Measurements from ENCODE around the gene AGPAT3. TPM values are rescaled to one million over a fixed set of nuclear protein-coding genes. Genes with fewer than 3 reads are reported as not detected.
A peak's percentile ranks its signal among the peaks of the same experiment; 100 is the strongest.

AGPAT3 gene
- total and polyA plus RNA-seq, 9 donors = 11.6 to 42.1 (median 31.9) TPM

DNA sequence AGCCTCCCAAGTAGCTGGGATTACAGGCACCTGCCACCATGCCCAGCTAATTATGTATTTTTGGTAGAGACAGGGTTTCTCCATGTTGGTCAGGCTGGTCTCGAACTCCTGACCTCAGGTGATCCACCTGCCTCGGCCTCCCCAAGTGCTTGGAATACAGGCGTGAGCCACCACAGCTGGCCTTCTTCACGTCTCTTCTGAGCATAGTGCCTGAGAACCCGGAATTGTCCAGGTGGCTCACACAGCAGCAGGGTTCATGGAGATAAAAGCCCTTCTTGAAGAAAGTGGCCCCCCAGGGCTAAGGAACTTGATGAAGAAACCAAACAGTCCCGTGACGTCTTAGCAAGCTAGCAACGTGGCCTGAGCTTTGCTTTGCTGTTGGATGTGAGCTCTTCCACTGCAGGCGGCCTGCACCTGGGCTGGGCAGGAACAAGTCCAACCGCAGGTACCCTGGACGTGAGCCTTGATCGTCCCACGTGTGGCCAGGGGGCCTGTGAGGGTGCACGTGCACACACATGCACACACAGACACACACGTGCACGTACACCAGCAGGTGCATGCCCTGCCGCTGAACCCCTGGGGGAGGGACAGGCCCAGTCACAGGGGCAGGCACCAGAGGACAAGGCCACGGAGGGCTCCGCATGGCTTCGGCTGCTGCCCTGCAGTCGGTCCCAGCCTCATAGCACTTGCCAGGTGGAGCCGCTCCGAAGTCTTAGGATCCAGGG, 123.6 kb downstream of the AGPAT3 start:
- Histone ChIP-seq H3K27ac (no peak overlapping the region), H3K27me3 (no peaks in the 10 kb centered on the region), H3K4me1 (ENCODE audit: insufficient read depth) (peaks cover 13% of the 10 kb centered on the region), H3K36me3 (no peaks in the 10 kb centered on the region), H3K4me3 (no peak overlapping the region), H3K9me3 (no peaks in the 10 kb centered on the region)
- WGBS, 3 donors = 75 to 79% (median 75%) methylated on average over 23 of the region's 23 CpGs
- intact Hi-C loops (cut with DNase I) = no loop called here
- no peak for DNase-seq
- TF ChIP-seq EP300 (IDR thresholded peaks at IDR 0.05) = no peak
- no peak for TF ChIP-seq POLR2A (IDR thresholded peaks at IDR 0.05)
- TF ChIP-seq, protein P1, sequence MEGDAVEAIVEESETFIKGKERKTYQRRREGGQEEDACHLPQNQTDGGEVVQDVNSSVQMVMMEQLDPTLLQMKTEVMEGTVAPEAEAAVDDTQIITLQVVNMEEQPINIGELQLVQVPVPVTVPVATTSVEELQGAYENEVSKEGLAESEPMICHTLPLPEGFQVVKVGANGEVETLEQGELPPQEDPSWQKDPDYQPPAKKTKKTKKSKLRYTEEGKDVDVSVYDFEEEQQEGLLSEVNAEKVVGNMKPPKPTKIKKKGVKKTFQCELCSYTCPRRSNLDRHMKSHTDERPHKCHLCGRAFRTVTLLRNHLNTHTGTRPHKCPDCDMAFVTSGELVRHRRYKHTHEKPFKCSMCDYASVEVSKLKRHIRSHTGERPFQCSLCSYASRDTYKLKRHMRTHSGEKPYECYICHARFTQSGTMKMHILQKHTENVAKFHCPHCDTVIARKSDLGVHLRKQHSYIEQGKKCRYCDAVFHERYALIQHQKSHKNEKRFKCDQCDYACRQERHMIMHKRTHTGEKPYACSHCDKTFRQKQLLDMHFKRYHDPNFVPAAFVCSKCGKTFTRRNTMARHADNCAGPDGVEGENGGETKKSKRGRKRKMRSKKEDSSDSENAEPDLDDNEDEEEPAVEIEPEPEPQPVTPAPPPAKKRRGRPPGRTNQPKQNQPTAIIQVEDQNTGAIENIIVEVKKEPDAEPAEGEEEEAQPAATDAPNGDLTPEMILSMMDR (IDR thresholded peaks at IDR 0.05) = no peak

DNA sequence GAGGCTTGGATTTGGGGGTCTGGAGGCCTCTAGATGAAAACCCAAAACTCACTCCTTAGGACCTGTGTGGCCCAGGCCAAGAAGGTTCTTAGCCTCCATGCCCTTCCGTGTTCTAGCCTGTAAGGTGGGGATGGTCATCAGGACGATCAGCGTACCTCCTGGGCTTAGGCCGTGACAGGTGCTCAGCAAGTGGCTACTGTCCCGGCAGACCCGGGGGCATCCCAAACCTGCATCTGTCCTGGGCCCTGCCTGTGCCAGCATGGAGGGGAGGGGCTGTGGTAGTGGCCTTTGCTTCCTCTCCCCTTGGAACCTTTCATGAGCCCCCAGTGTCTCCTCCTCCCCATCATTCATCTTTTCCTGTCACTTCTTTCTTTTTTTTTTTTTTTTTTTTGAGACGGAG, 124.4 kb downstream of the AGPAT3 start:
- no peak overlapping the region for H3K27ac ChIP-seq
- WGBS, 3 donors = 85 to 92% (median 85%) methylated on average over 7 of the region's 7 CpGs
- TF ChIP-seq POLR2A (IDR thresholded peaks at IDR 0.05) = no peak
- TF ChIP-seq, protein P1 (IDR thresholded peaks at IDR 0.05) = no peak
- TF ChIP-seq EP300 (IDR thresholded peaks at IDR 0.05) = no peak
- H3K36me3 ChIP-seq = no peaks in the 10 kb centered on the region
- intact Hi-C loops (cut with DNase I) = no loop called here
- no peak overlapping the region for H3K4me3 ChIP-seq
- DNase-seq = no peak
- H3K27me3 ChIP-seq = no peaks in the 10 kb centered on the region
- peaks cover 13% of the 10 kb centered on the region for H3K4me1 ChIP-seq (ENCODE audit: insufficient read depth)
- H3K9me3 ChIP-seq = no peaks in the 10 kb centered on the region

DNA sequence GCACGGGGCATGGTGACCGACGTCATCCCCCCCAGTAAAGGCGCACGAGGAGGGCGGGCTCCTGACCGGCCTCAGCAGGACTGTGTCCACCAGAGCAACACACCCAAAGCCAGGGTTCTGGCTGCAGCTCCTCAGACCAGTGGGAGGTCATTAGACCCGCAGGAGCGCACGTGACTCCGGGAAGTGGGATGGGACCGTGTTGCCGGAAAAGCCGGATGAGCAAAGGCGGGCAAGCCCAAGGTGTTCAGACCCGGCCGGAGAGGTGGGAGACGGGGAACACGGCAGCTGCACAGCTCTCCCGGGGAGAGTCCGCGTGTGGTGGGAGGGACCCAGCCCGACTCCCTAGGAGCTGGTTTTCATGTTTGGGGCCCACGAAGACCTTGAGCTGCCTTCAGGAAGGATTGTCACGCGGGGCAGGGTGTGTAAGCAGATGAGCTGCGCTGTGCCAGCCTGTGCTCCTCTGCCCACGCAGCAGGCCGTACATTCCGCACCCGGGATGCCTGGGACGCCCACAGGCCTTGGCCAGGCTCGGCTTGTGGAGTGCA, 126.5 kb downstream of the AGPAT3 start:
- H3K4me3 ChIP-seq = no peak overlapping the region
- intact Hi-C loops (cut with DNase I) = no loop called here
- peaks cover 13% of the 10 kb centered on the region for H3K4me1 ChIP-seq (ENCODE audit: insufficient read depth)
- WGBS, 3 donors = 17 to 37% (median 36%) methylated on average over 33 of the region's 33 CpGs
- DNase-seq = peak in 4 of 5 donors; percentile 45 to 67 (median 54)
- H3K36me3 ChIP-seq = no peaks in the 10 kb centered on the region
- TF ChIP-seq, protein P1 (IDR thresholded peaks at IDR 0.05) = no peak
- H3K27ac ChIP-seq = no peak overlapping the region
- H3K9me3 ChIP-seq = no peaks in the 10 kb centered on the region
- no peaks in the 10 kb centered on the region for H3K27me3 ChIP-seq

DNA sequence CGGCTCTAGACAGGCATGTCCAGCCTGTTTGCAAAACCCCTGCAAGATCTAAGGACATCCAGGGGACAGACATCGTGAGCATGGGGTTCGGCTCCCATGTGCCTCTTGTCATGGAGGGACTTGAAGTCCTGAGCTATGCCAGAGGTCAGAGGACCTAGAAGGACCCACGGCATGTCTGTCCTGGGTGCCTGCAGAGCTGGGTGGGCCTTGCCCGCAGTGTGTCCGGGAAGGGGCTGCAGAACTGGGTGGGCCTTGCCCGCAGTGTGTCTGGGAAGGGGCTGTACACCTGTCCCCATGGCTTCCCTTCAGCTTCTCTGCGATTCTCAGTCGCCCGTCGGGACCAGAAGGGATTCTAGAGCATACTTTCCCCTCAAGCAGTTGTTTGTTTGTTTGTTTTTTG, 127.1 kb downstream of the AGPAT3 start:
- DNase-seq = peak in 1 of 5 donors; percentile 20
- peaks cover 9% of the 10 kb centered on the region for H3K4me1 ChIP-seq (ENCODE audit: insufficient read depth)
- no peak overlapping the region for H3K27ac ChIP-seq
- no peak for TF ChIP-seq POLR2A (IDR thresholded peaks at IDR 0.05)
- no peak for TF ChIP-seq EP300 (IDR thresholded peaks at IDR 0.05)
- TF ChIP-seq, protein P1 (IDR thresholded peaks at IDR 0.05) = no peak
- intact Hi-C loops (cut with DNase I) = no loop called here
- H3K36me3 ChIP-seq = no peaks in the 10 kb centered on the region
- H3K9me3 ChIP-seq = no peaks in the 10 kb centered on the region
- 87 to 88% (median 88%) methylated on average over 11 of the region's 11 CpGs for WGBS, 3 donors
- no peak overlapping the region for H3K4me3 ChIP-seq
- H3K27me3 ChIP-seq = no peaks in the 10 kb centered on the region

Measured in ovary (tissue), 9 donors.